GM10248 (cell line): ENCODE measurements around the gene UBE4B.

ENCODE experiments used
- CTCF ChIA-PET: fragments of 300-600 bp; sonication (Branson Sonifier 250); formaldehyde crosslinking; extraction: SDS; loops from one replicate; lab custom pipeline; 2021; ENCODE audit warnings: antibody characterized with exemption; lab: Yijun Ruan, JAX
- POLR2A ChIA-PET: fragments of 350-650 bp; sonication (Branson Sonifier 250); formaldehyde crosslinking; extraction: SDS; loops from one replicate; lab custom pipeline; 2020; ENCODE audit warnings: antibody characterized with exemption; lab: Yijun Ruan, JAX
- DNase-seq: peaks from one replicate; pipeline ENCODE4 v3.0.0; 2012; ENCODE audit errors: extremely low spot score
- CTCF ChIP-seq: IDR thresholded peaks from 2 replicates; pipeline ENCODE4 v1.5.1; 2012; ENCODE audit warnings: mild to moderate bottlenecking, low read depth; ENCODE audit errors: extremely low read depth, missing control alignments, control extremely low read depth

The UBE4B gene

GRCh38 chr1:10171105-10171767, 138.5 kb downstream of the UBE4B start:
- no peak for DNase-seq
- no peak for TF ChIP-seq CTCF
- ChIA-PET CTCF (interaction anchor here (1.1 to 2.6 kb wide), 3 partner anchors 13 to 39 kb away, joined by 3 to 12 read pairs (median 5); partner anchors contain the start of gene KIF1B), POLR2A (no interaction called here)

GRCh38 chr1:10171995-10172669, 139.4 kb downstream of the UBE4B start:
- CTCF ChIA-PET, result interaction anchor here (1.5 to 3.6 kb wide), 2 partner anchors 14 to 37 kb away, joined by 5 to 14 read pairs; partner anchors contain the start of gene KIF1B
- DNase-seq, result no peak
- TF ChIP-seq CTCF, result no peak
- POLR2A ChIA-PET, result no interaction called here

DNA sequence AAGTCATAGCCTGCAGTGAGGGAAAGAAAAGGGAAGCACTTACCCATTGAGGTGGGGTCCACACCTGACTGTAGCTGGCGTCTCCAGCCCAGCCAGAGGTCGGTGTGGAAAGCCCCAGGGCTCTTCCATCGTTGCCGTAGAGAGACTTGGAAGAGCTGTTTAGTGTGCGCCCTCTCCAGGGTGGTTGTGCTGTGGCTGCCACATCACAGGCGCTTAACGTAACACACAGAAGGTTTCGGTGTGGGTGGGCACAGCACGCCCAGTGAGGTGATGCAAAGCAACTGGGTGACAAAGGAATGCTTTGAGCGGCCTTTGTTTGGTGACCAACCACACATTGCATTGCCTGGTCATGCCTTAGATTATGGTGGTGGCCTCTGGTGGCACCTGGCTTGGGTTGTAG, 140.8 kb downstream of the UBE4B start:
- no peak for TF ChIP-seq CTCF
- ChIA-PET POLR2A (interaction anchor here (0.5 kb wide), 1 partner anchor 225 kb away, joined by 5 read pairs; no protein-coding TSS in a partner anchor), CTCF (interaction anchor here (1.0 to 3.6 kb wide), 2 partner anchors 11 to 36 kb away, joined by 3 to 14 read pairs; partner anchors contain the start of gene KIF1B)
- DNase-seq, result peak; percentile 34

- no peak for TF ChIP-seq CTCF
- CTCF ChIA-PET, result interaction anchor here (1.5 to 2.4 kb wide), 2 partner anchors 24 to 32 kb away, joined by 4 to 12 read pairs; partner anchors contain the start of gene KIF1B
- POLR2A ChIA-PET, result no interaction called here
- no peak for DNase-seq
Observed at GRCh38 chr1:10177876-10178275, 145.1 kb downstream of the UBE4B start.

- TF ChIP-seq CTCF, result no peak
- DNase-seq, result no peak
- ChIA-PET CTCF (interaction anchor here (1.5 to 2.4 kb wide), 2 partner anchors 25 to 31 kb away, joined by 4 to 12 read pairs; partner anchors contain the start of gene KIF1B), POLR2A (interaction anchor here (0.8 kb wide), 1 partner anchor 9 kb away, joined by 3 read pairs; no protein-coding TSS in a partner anchor)
Observed at GRCh38 chr1:10178597-10179405, 146.0 kb downstream of the UBE4B start.
